ES-I3 (cell line): ENCODE results near the gene UAP1.
"Not testable (repeated sequence)": the region's sequence is repeated elsewhere in the genome, so short reads cannot be mapped to it uniquely, and the experiment has no call there.

Experiments
- H3K36me3 ChIP-seq: 2 replicates; pipeline ENCODE4 v1.6.1; 2013; ENCODE audit warnings: mild to moderate bottlenecking, low read length, control low read depth, moderate library complexity; ENCODE audit not compliant: insufficient read depth
- H3K4me1 ChIP-seq: 2 replicates; pipeline ENCODE4 v1.6.1; 2013; ENCODE audit warnings: mild to moderate bottlenecking, control low read depth, low read length; ENCODE audit not compliant: insufficient read depth
- H3K9ac ChIP-seq: 2 replicates; pipeline ENCODE4 v1.6.1; 2013; ENCODE audit warnings: low read depth, mild to moderate bottlenecking, low read length, moderate library complexity
- H3K9me3 ChIP-seq: 2 replicates; pipeline ENCODE4 v1.6.1; 2013; ENCODE audit warnings: mild to moderate bottlenecking, low read length, moderate library complexity; ENCODE audit not compliant: control insufficient read depth, insufficient read depth

The UAP1 gene

DNA sequence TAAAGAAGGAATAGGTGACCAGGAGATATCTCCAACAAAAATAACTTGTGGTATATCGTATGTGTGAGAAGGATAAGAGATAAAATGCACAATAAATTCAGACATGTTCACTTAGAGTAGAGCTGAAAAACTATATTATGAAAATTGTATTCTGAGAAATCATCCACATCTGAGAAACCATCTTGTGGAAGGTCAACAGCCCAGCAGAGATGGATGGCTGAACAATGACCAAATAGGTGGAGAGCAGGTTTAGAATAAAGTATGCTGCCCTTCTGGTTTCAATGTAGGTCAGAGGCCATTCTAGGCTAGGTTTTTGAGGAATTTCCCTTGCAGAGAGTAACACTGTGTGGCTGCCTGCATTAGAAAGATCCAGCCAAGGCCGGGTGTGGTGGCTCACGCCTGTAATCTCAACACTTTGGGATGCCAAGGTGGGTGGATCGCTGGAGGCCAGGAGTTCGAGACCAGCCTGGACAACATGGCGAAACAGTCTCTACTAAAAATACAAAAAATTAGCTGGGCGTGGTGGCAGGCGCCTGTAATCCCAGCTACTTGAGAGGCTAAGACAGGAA is 8.8 kb upstream of the UAP1 start:
- Histone ChIP-seq H3K36me3 (no peaks in the 10 kb centered on the region), H3K4me1 (no peaks in the 10 kb centered on the region), H3K9me3 (no peaks in the 10 kb centered on the region), H3K9ac (no peak overlapping the region)

- H3K4me1 ChIP-seq, result no peaks in the 10 kb centered on the region
- no peak overlapping the region for H3K9ac ChIP-seq
- H3K9me3 ChIP-seq, result no peaks in the 10 kb centered on the region
- no peaks in the 10 kb centered on the region for H3K36me3 ChIP-seq
Observed at GRCh38 chr1:162554258-162554657, 7.3 kb upstream of the UAP1 start.

DNA sequence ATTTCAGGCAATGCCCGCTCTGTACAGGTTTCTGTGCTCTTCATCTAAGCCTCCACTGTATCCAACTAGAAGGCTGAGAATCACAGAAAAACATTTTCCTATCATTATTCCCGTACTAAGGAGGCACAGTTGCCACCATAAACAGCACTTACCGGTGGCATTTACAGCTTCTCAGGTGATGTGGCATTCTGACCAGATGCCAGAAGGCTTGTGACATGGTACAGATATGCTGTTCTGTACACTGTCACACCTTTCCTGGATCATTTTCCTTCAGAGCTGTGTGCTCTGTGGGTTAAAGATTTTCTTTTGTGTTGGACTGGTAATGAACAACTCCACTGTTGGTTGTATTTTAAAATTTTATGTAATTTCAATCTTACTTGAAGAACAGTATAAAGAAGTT is 4.0 kb upstream of the UAP1 start:
- Histone ChIP-seq H3K4me1 (no peaks in the 10 kb centered on the region), H3K36me3 (no peaks in the 10 kb centered on the region), H3K9ac (no peak overlapping the region), H3K9me3 (no peaks in the 10 kb centered on the region)

DNA sequence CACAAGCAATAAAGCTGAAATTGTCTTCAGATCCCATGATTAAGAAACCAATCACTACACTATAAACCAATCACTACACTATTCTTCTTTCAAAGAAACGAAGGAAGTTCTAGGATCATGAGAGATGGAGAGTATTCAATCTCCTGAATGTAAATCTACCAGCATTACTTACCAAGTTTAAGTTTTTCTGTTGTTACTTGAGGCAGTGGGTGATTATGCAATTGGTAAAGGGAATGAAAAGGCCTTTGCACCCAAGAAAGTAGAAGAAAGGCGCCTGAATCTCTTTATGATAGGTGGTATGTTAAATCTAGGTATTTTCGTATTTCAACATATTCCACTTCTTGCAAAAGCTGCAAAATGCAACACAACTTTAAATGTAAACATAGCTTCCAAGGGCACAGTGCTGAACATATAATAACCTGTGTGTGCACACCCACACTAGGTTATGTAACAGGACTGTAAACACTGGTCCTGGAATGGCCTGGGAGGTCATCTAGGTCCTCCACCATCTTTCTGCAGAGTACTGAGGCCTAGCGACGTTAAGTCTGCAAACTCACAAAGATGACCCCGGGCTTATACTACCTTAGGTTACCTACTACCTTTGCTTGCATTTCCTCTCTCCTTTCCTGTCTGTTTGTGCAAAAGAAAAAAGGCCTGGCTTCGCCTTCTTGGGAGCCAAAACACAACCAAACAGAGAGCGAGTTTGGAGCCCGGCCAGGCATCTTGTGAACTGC is 1.1 kb upstream of the UAP1 start:
- Histone ChIP-seq H3K9ac (peak overlapping the region; percentile 68), H3K9me3 (no peaks in the 10 kb centered on the region), H3K36me3 (no peaks in the 10 kb centered on the region), H3K4me1 (no peaks in the 10 kb centered on the region)

DNA sequence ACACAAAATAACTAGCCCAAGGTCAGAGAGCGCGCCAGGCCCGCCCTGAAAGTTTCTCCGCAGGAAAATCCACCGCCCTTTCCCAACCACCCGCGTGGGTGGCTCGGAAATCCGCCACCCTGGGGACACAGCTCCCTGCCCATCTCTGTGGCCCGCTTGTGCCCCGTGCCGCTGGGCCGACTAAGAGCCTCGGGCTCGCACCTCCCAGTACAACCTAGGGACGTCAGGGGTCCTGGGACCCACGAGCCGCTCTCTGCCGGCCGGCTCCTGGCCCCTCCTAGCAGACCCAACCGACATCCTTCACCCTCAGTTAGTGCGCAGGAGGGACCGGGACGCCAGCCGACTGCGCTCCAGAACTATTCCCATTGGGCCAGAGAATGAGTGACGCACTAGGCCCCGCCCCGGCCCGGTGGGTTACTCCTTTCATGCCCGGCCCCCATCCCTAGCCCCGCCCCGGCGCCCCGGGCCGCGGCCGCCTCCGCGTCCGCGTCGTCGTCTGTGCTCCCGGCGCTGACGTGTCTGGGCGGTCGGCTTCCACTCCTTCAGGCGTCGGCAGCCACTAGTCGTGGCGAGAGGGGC is 396 bp upstream of the UAP1 start:
- H3K9ac ChIP-seq, result peak overlapping the region; percentile 68
- H3K4me1 ChIP-seq, result no peaks in the 10 kb centered on the region
- H3K36me3 ChIP-seq, result no peaks in the 10 kb centered on the region
- no peaks in the 10 kb centered on the region for H3K9me3 ChIP-seq

- no peaks in the 10 kb centered on the region for H3K4me1 ChIP-seq
- H3K9me3 ChIP-seq, result no peaks in the 10 kb centered on the region
- peak overlapping the region; percentile 68; the same call in 1 of the 2 replicates for H3K9ac ChIP-seq
Observed at GRCh38 chr1:162562470-162562828, 927 bp downstream of the UAP1 start.

GRCh38 chr1:162564762-162565218 is 3.3 kb downstream of the UAP1 start:
- H3K4me1 ChIP-seq, result no peaks in the 10 kb centered on the region
- H3K9ac ChIP-seq, result no peak overlapping the region
- no peaks in the 10 kb centered on the region for H3K9me3 ChIP-seq
- no peaks in the 10 kb centered on the region; the same call in 1 of the 2 replicates for H3K36me3 ChIP-seq

More at GRCh38 chr1:162562470-162562828, 927 bp downstream of the UAP1 start:
- H3K36me3 ChIP-seq, result no peaks in the 10 kb centered on the region; the same call in 1 of the 2 replicates

- no peaks in the 10 kb centered on the region for H3K4me1 ChIP-seq
- H3K9ac ChIP-seq, result no peak overlapping the region
- no peaks in the 10 kb centered on the region; the same call in 1 of the 2 replicates for H3K36me3 ChIP-seq
- H3K9me3 ChIP-seq, result no peaks in the 10 kb centered on the region
Observed at GRCh38 chr1:162565460-162565859, 3.9 kb downstream of the UAP1 start.

DNA sequence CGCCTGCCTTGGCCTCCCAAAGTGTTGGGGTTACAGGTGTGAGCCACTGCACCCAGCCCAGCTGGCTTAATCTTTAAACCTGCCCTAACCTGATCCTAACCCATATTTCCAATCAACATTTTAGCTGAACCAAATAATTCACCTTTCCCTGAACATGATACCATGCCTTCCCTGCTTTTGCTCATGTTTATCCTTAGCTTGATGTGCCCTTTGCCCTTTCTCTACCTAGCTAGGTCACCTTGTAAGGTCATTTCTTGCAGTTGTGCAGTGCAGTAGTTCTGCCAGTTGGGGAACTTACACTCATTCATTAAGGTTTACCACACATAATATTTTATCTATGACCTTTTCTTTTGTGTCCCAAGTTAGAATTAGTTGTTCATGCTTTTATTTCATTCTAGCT is 5.3 kb downstream of the UAP1 start:
- no peaks in the 10 kb centered on the region; the same call in 1 of the 2 replicates for H3K36me3 ChIP-seq

GRCh38 chr1:162568802-162569201 is 7.3 kb downstream of the UAP1 start:
- Histone ChIP-seq H3K36me3 (no peaks in the 10 kb centered on the region; the same call in 1 of the 2 replicates), H3K9ac (no peak overlapping the region), H3K4me1 (no peaks in the 10 kb centered on the region), H3K9me3 (no peaks in the 10 kb centered on the region)

More for the DNA sequence above, 5.3 kb downstream of the UAP1 start:
- Histone ChIP-seq H3K9ac (no peak overlapping the region), H3K9me3 (no peaks in the 10 kb centered on the region), H3K4me1 (no peaks in the 10 kb centered on the region)

DNA sequence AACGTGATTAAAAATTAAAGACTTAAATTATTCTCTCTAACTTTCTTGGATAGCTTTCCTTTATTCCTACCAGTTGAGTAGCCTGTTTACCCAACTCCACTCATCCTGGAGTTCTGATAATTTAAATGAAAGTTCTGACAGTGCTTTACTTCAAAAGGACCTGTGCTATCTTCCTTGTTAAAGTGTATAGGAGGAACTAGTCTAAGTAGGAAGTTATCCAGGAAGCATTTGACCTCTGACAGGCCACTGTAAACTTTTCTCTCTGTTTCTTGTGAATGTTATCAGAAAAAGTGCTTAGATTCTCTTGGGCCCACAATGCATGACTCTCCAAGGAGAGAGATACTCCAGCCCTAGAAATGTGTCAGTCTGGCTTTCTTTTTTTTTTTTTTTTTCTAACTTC is 9.2 kb downstream of the UAP1 start:
- no peaks in the 10 kb centered on the region for H3K4me1 ChIP-seq
- H3K9ac ChIP-seq, result no peak overlapping the region
- no peaks in the 10 kb centered on the region for H3K9me3 ChIP-seq
- no peaks in the 10 kb centered on the region; the same call in 1 of the 2 replicates for H3K36me3 ChIP-seq

- H3K4me1 ChIP-seq, H3K36me3 ChIP-seq, H3K9me3 ChIP-seq, H3K9ac ChIP-seq: not testable (repeated sequence)
Observed at GRCh38 chr1:162571121-162571520, 9.6 kb downstream of the UAP1 start.

GRCh38 chr1:162571696-162572095 is 10.2 kb downstream of the UAP1 start:
- H3K36me3 ChIP-seq, result no peaks in the 10 kb centered on the region; the same call in 1 of the 2 replicates
- no peak overlapping the region for H3K9ac ChIP-seq
- no peaks in the 10 kb centered on the region for H3K4me1 ChIP-seq
- H3K9me3 ChIP-seq, result no peaks in the 10 kb centered on the region

- Histone ChIP-seq H3K36me3 (no peaks in the 10 kb centered on the region), H3K9ac (no peak overlapping the region), H3K4me1 (no peaks in the 10 kb centered on the region), H3K9me3 (no peaks in the 10 kb centered on the region)
Observed at GRCh38 chr1:162573136-162573535, 11.6 kb downstream of the UAP1 start.
